ENCODE measurements around the gene CCDC175.

DNA sequence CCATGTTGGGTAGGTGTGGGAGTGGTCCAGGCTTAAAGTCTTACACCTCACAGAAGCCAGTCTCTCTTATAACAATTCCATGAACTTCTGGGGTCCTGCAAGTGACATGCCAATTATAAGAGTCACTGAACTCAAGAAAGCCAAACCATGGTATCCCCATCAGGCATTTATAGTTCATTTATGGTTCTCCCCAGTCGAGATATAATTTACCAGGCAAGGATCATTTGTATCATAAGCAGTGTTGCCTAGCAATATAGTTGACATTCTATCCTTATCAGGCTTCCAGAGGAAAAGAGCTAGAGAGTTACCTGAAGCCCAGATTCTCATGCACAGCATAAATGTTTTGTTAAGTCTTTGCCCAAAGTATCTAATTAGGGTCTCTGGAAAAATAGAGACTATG is 84.2 kb downstream of the CCDC175 start:
- no peak for TF ChIP-seq EZH2 (IDR thresholded peaks at IDR 0.05)
- no peak for TF ChIP-seq POLR2AphosphoS5 (IDR thresholded peaks at IDR 0.05; ENCODE audit: borderline replicate concordance, low read depth, low read length)
